Fibroblast of gingiva (primary cell): Measurements from ENCODE around the gene TSPO.

Experiments used
- DNase-seq: peaks from one replicate; pipeline ENCODE4 v3.0.0-alpha.2; 2011; ENCODE audit warnings: low read depth

TSPO gene

GRCh38 chr22:43202326-43202725, 51.0 kb downstream of the TSPO start:
- no peak for DNase-seq

GRCh38 chr22:43202756-43203410, 51.5 kb downstream of the TSPO start:
- DNase-seq, result no peak

GRCh38 chr22:43203471-43203981, 52.2 kb downstream of the TSPO start:
- no peak for DNase-seq

- no peak for DNase-seq
Measured at GRCh38 chr22:43205261-43205691, 53.9 kb downstream of the TSPO start.

GRCh38 chr22:43205748-43206508, 54.6 kb downstream of the TSPO start:
- no peak for DNase-seq

GRCh38 chr22:43206509-43207161, 55.3 kb downstream of the TSPO start:
- DNase-seq, result no peak

GRCh38 chr22:43207386-43207785, 56.0 kb downstream of the TSPO start:
- no peak for DNase-seq

GRCh38 chr22:43207849-43208702, 56.7 kb downstream of the TSPO start:
- DNase-seq, result no peak

GRCh38 chr22:43208703-43209522, 57.6 kb downstream of the TSPO start:
- no peak for DNase-seq

- no peak for DNase-seq
Measured at GRCh38 chr22:43209523-43209890, 58.1 kb downstream of the TSPO start.

- DNase-seq, result no peak
Measured at GRCh38 chr22:43209971-43210370, 58.6 kb downstream of the TSPO start.

GRCh38 chr22:43210631-43211515, 59.5 kb downstream of the TSPO start:
- no peak for DNase-seq

GRCh38 chr22:43211941-43212433, 60.6 kb downstream of the TSPO start:
- DNase-seq, result no peak

- no peak for DNase-seq
Measured at GRCh38 chr22:43212434-43212952, 61.1 kb downstream of the TSPO start.
